ENCODE measurements around the gene RXRA. TPM values are rescaled to one million over a fixed set of nuclear protein-coding genes. Genes with fewer than 3 reads are reported as not detected.

The RXRA gene
- total and polyA plus RNA-seq, 2 of the 13 experiments (the other 11 are each of a cell fraction or from before 2014, with no cell fraction given): 18.9 to 29.2 TPM

- TF ChIP-seq ZNF274 (CRISPR knock-in tag; IDR thresholded peaks at IDR 0.05): 0 out of 2 replicates have a peak, but pooled peaks have one; percentile 71
- TF ChIP-seq ZZZ3 (CRISPR knock-in tag; IDR thresholded peaks at IDR 0.05; ENCODE audit: borderline replicate concordance): no peak
- no peak for TF ChIP-seq MEIS1 (CRISPR knock-in tag; IDR thresholded peaks at IDR 0.05; ENCODE audit: borderline replicate concordance)
- TF ChIP-seq ZNF574 (CRISPR knock-in tag; IDR thresholded peaks at IDR 0.05): peak; percentile 38
- no peak for TF ChIP-seq RCOR2 (CRISPR knock-in tag; IDR thresholded peaks at IDR 0.05)
- TF ChIP-seq ARNT2 (CRISPR knock-in tag; IDR thresholded peaks at IDR 0.05; ENCODE audit: low read depth): no peak
- TF ChIP-seq ZNF678 (CRISPR knock-in tag; IDR thresholded peaks at IDR 0.05): no peak
- no peak for TF ChIP-seq HNF4G (IDR thresholded peaks at IDR 0.05; ENCODE audit: borderline replicate concordance, low read depth, low read length)
- TF ChIP-seq HNF4G (CRISPR knock-in tag; IDR thresholded peaks at IDR 0.05; ENCODE audit: borderline replicate concordance, low read depth): no peak; the same call in 1 of the 2 replicates
- TF ChIP-seq NR2F6 (IDR thresholded peaks at IDR 0.05): peak; percentile 48; the same call in 1 of the 2 replicates
- peak; percentile 56; the same call in 1 of the 2 replicates for TF ChIP-seq NR2F6 (CRISPR knock-in tag; IDR thresholded peaks at IDR 0.05)
- TF ChIP-seq CEBPB (IDR thresholded peaks at IDR 0.05; ENCODE audit: borderline replicate concordance, low read depth, low read length): peak; percentile 34; the same call in 1 of the 2 replicates
- TF ChIP-seq RBM22 (optimal IDR thresholded peaks at IDR 0.05; ENCODE audit: low read length): no peak
- no peak for TF ChIP-seq EP300 (IDR thresholded peaks at IDR 0.05; ENCODE audit: low read depth in 2 of 2, low read length in 2 of 2)
- no peak for TF ChIP-seq EP300 (CRISPR knock-in tag; IDR thresholded peaks at IDR 0.05; ENCODE audit: borderline replicate concordance)
- TF ChIP-seq ZNF788 (CRISPR knock-in tag; IDR thresholded peaks at IDR 0.05; ENCODE audit: borderline replicate concordance): peak; percentile 71; the same call in 1 of the 2 replicates
- no peak for TF ChIP-seq ZNF780A (CRISPR knock-in tag; IDR thresholded peaks at IDR 0.05)
- TF ChIP-seq ZMYM2 (CRISPR knock-in tag; IDR thresholded peaks at IDR 0.05): peak; percentile 40; the same call in 1 of the 2 replicates
- TF ChIP-seq ZNF883 (CRISPR knock-in tag; IDR thresholded peaks at IDR 0.05; ENCODE audit: not compliant biosample characterization): peak; percentile 56
- TF ChIP-seq ZKSCAN8 (CRISPR knock-in tag; IDR thresholded peaks at IDR 0.05; ENCODE audit: borderline replicate concordance): no peak
- TF ChIP-seq, protein P1, sequence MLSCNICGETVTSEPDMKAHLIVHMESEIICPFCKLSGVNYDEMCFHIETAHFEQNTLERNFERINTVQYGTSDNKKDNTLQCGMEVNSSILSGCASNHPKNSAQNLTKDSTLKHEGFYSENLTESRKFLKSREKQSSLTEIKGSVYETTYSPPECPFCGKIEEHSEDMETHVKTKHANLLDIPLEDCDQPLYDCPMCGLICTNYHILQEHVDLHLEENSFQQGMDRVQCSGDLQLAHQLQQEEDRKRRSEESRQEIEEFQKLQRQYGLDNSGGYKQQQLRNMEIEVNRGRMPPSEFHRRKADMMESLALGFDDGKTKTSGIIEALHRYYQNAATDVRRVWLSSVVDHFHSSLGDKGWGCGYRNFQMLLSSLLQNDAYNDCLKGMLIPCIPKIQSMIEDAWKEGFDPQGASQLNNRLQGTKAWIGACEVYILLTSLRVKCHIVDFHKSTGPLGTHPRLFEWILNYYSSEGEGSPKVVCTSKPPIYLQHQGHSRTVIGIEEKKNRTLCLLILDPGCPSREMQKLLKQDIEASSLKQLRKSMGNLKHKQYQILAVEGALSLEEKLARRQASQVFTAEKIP (CRISPR knock-in tag; IDR thresholded peaks at IDR 0.05; ENCODE audit: borderline replicate concordance): no peak
- TF ChIP-seq NR3C1 (CRISPR knock-in tag; IDR thresholded peaks at IDR 0.05): no peak
- no peak for TF ChIP-seq LCORL (IDR thresholded peaks at IDR 0.05)
- TF ChIP-seq LCORL (CRISPR knock-in tag; IDR thresholded peaks at IDR 0.05): peak; percentile 89
- TF ChIP-seq ZBTB38 (CRISPR knock-in tag; IDR thresholded peaks at IDR 0.05): peak; percentile 56; the same call in 1 of the 2 replicates
- no peak for TF ChIP-seq ZNF121 (CRISPR knock-in tag; IDR thresholded peaks at IDR 0.05)
These were observed 113.1 kb downstream of the RXRA start (continued) for GRCh38 chr9:134439368-134439784.
